GM15510 (cell line): ENCODE results near the gene TSKU.

ENCODE experiments used
- POLR2A ChIP-seq: IDR thresholded peaks from 3 replicates; pipeline ENCODE4 v1.6.1; 2011; ENCODE audit warnings: borderline replicate concordance; ENCODE audit not compliant: insufficient read length; ENCODE audit errors: extremely low read depth

TSKU gene

DNA sequence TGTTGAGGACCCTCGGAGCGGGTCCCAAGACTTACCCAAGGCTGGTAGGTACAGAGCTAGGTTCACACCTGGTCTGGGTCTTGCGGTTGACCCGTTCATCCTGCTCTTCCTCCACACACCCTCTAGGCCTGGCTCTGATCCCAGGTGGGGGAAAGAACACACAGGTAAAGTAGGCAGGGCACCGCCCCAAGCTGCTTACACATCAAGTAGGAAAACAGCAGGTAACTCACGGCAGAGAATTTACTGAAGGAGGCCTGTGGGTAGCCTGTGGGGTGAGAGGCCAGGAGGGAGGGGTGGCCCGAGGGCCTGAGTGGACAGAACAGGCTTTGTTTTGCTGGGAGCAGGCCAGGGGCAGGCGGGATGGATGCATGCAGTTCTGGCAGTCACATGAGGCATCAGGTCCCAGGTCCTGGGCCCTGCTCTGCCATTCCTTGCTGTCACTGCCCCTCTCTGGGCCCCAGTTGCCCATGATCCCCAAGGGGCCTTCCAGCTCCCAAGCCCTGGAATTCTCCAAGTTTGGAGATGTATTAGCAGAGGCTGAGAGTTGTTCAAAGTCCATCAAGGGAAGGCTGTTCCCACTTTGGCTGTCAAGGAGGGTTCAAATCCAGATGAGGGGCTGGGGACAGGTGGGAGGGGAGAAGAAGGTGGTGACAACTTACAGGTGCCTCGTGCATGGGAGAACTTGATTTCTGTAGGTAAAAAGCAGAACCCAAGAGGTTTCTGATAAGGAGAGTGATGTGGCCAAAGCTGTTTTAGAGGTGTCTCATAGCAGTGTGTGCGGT is 5.7 kb downstream of the TSKU start:
- no peak for TF ChIP-seq POLR2A

DNA sequence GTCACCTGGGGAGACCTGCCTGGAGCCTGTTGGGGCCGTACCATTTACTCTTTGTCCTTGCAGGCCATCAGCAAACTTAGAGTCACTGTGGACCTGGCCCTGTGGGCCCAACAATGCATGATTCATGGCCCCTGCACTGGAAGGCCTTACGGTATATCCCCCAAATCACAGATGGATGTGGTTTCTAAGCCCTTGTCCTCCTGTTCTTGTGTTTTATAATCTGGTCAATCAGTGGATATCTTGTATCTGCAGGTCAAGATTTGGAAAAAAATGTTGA is 6.2 kb downstream of the TSKU start:
- TF ChIP-seq POLR2A, result no peak

DNA sequence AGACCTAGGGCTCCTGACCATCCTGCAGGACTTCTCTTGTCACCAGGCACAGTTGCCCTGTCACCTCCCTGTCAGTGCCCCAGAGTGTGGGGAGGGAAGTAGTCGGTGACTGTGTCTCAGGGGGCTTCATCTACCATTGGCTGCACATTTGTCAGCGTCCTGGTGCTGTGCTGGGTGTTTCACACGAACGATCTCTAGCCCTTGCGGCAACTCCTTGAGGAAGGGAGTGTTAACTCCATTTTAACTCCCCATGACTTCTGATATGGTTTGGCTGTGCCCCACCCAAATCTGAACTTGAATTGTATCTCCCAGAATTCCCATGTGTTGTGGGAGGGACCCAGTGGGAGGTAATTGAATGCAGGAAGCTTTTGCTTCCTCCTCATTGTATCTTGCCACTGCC is 7.1 kb downstream of the TSKU start:
- no peak for TF ChIP-seq POLR2A

DNA sequence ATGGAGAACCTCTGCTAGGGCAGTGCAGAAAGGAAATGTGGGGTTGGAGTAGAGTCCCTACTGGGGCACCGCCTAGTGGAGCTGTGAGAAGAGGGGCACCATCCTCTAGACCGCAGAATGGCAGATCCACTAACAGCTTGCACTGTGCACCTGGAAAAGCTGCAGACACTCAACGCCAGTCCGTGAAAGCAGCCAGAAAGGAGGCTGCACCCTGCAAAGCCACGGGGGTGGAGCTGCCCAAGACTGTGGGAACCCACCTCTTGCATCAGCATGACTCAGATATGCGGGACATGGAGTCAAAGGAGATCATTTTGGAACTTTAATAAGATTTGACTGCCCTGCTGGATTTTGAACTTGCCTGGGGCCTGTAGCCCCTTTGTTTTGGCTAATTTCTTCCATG is 8.7 kb downstream of the TSKU start:
- no peak for TF ChIP-seq POLR2A

DNA sequence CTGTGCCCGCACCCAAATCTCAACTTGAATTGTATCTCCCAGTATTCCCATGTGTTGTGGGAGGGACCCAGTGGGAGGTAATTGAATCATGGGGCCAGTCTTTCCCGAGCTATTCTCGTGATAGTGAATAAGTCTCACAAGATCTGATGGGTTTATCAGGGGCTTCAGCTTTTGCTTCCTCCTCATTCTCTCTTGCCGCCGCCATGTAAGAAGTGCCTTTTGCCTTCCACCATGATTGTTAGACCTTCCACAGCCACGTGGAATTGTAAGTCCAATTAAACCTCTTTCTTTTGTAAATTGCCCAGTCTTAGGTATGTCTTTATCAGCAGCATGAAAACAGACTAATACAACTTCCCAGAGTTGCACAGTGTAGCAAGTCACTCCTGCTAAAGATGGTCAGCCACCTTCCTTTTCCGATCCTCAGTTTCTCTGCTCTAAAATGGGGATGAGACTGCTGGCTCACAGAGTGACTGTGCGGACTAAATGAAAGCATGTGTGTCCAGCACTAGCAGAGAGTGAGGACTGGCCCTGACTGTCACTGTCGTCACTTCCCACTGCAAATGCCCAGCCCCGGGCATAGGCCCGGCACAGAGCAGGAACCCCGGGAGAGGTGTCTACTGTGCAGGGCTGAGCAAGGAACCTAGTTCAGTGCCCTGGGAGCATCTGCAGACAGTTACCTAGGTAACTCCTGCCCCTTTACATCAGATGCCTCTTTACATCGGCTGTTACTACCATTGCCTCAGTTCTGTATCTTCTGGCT is 9.5 kb downstream of the TSKU start:
- no peak for TF ChIP-seq POLR2A

DNA sequence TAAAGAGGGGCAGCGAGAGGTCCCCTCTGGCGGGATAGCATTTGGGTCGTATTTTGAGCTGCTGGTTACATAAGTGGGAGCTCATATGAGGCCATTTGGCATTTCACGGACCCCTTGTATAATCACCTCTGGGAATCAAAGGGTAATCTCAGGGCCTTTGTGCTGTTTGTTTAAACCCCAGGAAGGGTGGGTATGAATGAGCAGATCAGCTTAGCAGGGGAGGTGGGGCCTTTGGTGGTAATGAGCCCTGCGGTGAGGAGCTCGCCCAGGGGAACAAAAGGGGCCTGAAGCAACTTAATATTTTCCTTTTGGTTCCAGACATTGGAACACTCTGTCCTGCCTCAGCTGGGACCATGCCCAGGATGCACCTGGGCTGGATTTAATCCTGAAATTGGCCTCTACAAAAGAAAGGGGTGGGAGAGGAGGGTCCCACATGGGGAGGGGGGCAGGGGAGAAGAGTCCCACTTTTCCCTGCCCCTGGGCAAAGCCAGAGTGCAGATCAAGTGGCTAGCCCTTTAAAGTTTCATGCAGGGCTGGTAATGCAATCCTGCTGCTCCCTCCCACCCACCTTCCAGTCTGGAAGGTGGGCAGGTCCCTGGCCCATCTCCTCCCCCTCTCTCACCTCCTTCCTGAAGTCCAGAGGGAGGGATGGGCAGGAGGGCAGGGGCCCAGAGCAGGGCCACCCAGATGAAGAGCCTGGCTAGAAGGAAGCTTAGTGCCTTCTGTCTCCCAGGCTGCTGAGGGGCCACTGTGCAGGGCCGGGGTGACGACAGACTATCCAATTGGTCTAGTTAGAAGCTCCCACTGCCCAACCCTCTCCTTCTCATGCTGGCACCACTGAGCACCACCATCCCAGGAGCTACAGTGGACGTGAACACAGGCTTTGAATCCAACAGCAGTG is 10.5 kb downstream of the TSKU start:
- TF ChIP-seq POLR2A, result no peak

DNA sequence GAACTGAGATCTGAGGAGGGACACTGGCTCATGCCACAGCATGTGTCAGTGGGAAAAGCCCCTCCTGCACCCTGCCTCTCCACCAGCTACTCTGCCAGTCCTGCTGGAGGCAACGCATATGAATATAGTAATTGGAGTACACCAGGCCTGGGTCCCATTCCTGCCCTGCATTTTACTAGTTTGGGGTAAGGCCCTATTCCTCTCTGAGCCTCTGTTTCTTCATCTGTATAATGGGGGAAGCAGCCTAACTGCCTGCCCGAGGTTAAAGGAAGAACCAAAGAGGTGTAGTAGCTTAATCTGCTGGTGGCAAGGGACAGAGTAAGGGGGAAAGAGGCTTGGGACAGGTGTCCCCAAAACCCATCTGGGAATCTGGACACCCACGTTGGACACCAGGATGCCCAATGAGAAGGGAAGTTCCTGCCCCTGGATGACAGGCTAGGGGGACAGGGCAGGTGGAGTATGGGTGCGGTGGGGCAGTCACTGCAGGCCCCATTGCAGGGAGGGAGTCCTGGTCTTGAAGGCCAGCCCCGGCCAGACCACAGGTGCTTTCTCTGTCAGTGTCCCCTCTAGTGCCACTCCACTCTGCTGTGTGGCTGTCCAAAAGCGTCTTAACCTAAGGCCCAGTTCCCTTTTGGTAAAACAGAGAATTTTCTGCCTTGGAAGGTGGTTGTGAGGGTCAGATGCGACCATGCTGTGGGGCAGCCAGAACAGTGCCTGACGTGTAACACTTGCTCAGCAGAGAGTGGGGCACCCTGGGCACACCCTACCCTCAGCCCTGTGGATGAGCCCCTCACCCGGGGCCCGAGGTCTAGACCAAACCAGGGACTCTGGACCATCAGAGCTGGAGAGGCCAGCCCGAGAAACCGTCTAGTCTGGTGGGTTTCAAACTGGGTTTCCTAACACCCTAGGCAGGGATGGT is 11.5 kb downstream of the TSKU start:
- TF ChIP-seq POLR2A, result no peak

DNA sequence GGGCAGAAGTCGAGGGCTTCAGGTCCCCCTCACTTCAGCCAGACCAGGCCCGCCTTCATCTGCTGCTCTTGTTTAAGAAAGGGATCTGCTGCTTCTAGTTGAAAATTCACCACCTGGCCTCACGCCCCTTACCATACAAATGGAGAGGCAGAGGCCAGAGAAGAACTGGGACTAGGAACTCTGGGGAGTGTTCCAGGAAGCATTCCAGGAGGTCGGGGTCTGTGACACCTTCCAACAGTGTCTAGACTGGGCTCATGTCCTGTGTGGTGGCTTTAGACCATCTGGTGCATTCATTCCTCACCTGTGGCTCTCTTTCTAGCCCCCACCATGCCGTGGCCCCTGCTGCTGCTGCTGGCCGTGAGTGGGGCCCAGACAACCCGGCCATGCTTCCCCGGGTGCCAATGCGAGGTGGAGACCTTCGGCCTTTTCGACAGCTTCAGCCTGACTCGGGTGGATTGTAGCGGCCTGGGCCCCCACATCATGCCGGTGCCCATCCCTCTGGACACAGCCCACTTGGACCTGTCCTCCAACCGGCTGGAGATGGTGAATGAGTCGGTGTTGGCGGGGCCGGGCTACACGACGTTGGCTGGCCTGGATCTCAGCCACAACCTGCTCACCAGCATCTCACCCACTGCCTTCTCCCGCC is 12.3 kb downstream of the TSKU start:
- no peak for TF ChIP-seq POLR2A

DNA sequence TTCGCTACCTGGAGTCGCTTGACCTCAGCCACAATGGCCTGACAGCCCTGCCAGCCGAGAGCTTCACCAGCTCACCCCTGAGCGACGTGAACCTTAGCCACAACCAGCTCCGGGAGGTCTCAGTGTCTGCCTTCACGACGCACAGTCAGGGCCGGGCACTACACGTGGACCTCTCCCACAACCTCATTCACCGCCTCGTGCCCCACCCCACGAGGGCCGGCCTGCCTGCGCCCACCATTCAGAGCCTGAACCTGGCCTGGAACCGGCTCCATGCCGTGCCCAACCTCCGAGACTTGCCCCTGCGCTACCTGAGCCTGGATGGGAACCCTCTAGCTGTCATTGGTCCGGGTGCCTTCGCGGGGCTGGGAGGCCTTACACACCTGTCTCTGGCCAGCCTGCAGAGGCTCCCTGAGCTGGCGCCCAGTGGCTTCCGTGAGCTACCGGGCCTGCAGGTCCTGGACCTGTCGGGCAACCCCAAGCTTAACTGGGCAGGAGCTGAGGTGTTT is 12.8 kb downstream of the TSKU start:
- TF ChIP-seq POLR2A, result no peak

DNA sequence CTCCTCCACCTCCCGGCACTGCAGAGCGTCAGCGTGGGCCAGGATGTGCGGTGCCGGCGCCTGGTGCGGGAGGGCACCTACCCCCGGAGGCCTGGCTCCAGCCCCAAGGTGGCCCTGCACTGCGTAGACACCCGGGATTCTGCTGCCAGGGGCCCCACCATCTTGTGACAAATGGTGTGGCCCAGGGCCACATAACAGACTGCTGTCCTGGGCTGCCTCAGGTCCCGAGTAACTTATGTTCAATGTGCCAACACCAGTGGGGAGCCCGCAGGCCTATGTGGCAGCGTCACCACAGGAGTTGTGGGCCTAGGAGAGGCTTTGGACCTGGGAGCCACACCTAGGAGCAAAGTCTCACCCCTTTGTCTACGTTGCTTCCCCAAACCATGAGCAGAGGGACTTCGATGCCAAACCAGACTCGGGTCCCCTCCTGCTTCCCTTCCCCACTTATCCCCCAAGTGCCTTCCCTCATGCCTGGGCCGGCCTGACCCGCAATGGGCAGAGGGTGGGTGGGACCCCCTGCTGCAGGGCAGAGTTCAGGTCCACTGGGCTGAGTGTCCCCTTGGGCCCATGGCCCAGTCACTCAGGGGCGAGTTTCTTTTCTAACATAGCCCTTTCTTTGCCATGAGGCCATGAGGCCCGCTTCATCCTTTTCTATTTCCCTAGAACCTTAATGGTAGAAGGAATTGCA is 13.5 kb downstream of the TSKU start:
- TF ChIP-seq POLR2A, result no peak

DNA sequence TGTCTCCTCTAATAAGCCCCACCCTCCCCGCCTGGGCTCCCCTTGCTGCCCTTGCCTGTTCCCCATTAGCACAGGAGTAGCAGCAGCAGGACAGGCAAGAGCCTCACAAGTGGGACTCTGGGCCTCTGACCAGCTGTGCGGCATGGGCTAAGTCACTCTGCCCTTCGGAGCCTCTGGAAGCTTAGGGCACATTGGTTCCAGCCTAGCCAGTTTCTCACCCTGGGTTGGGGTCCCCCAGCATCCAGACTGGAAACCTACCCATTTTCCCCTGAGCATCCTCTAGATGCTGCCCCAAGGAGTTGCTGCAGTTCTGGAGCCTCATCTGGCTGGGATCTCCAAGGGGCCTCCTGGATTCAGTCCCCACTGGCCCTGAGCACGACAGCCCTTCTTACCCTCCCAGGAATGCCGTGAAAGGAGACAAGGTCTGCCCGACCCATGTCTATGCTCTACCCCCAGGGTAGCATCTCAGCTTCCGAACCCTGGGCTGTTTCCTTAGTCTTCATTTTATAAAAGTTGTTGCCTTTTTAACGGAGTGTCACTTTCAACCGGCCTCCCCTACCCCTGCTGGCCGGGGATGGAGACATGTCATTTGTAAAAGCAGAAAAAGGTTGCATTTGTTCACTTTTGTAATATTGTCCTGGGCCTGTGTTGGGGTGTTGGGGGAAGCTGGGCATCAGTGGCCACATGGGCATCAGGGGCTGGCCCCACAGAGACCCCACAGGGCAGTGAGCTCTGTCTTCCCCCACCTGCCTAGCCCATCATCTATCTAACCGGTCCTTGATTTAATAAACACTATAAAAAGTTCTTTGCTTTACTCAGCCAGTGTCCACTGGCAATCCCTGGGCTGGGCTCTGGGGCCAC is 14.4 kb downstream of the TSKU start:
- TF ChIP-seq POLR2A, result no peak

DNA sequence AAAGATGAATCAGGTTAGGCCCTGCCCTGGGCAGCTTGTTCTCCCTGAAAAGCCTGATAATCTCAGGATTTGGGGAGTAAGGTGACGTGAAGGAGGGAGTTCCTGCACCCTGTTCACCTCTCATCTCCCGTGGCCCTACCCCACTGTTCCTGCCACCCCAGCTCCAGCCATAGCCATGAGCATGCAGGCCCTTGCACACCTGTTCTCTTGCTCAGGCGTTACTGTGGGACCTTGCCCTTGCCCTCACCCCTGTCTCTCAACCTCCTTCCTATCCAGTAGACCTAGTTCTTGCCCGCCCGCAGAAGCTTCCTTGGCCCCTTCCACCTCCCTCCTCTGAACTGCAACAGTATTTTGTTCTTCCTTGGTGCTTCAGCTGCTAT is 15.0 kb downstream of the TSKU start:
- no peak for TF ChIP-seq POLR2A
